ENCODE results near the gene MED25.

GRCh38 chr19:49776371-49776764, 41.7 kb upstream of the MED25 start:
- TF ChIP-seq ELF4 (IDR thresholded peaks at IDR 0.05) (no peak), FOXA1 (IDR thresholded peaks at IDR 0.05) (no peak), BHLHE40 (IDR thresholded peaks at IDR 0.05; ENCODE audit: borderline replicate concordance) (no peak), FOXM1 (IDR thresholded peaks at IDR 0.05; ENCODE audit: borderline replicate concordance) (no peak), NFRKB (IDR thresholded peaks at IDR 0.05) (no peak), FOXK2 (IDR thresholded peaks at IDR 0.05) (no peak), SUZ12 (IDR thresholded peaks at IDR 0.05) (no peak), TARDBP (IDR thresholded peaks at IDR 0.05) (no peak), PKNOX1 (IDR thresholded peaks at IDR 0.05) (no peak)
